ENCODE results near the gene ZNF554.

Gene ZNF554

GRCh38 chr19:2841855-2842574 lies 22.3 kb downstream of the ZNF554 start:
- TF ChIP-seq CTCF (IDR thresholded peaks at IDR 0.05; ENCODE audit: low read depth, low read length) = no peak
- H3K27me3 ChIP-seq (ENCODE audit: insufficient read depth, low read depth, severe bottlenecking) = no peaks in the 10 kb centered on the region
- peaks cover 5% of the 10 kb centered on the region for H3K9me3 ChIP-seq (ENCODE audit: severe bottlenecking)
- H3K36me3 ChIP-seq = peaks cover 5% of the 10 kb centered on the region; the same call in 1 of the 2 replicates
- no peak for DNase-seq
- peak overlapping the region; percentile 54 for H3K27ac ChIP-seq
- peak overlapping the region; percentile 66 for H3K4me3 ChIP-seq (ENCODE audit: low read depth, low read length)

- H3K36me3 ChIP-seq = peaks cover 8% of the 10 kb centered on the region
- TF ChIP-seq CTCF (IDR thresholded peaks at IDR 0.05; ENCODE audit: low read depth, low read length) = no peak
- no peak overlapping the region for H3K4me3 ChIP-seq (ENCODE audit: low read depth, low read length)
- no peak overlapping the region for H3K27ac ChIP-seq
- DNase-seq = no peak
- peaks cover 2% of the 10 kb centered on the region for H3K9me3 ChIP-seq (ENCODE audit: severe bottlenecking)
- no peaks in the 10 kb centered on the region for H3K27me3 ChIP-seq (ENCODE audit: insufficient read depth, low read depth, severe bottlenecking)
These were observed 25.4 kb downstream of the ZNF554 start for GRCh38 chr19:2845107-2845506.

- Histone ChIP-seq H3K9me3 (ENCODE audit: severe bottlenecking) (peaks cover 2% of the 10 kb centered on the region), H3K27me3 (ENCODE audit: insufficient read depth, low read depth, severe bottlenecking) (no peaks in the 10 kb centered on the region), H3K4me3 (ENCODE audit: low read depth, low read length) (no peak overlapping the region), H3K27ac (no peak overlapping the region), H3K36me3 (peaks cover 20% of the 10 kb centered on the region)
- TF ChIP-seq CTCF (IDR thresholded peaks at IDR 0.05; ENCODE audit: low read depth, low read length) = no peak
- DNase-seq = no peak
These were observed 26.7 kb downstream of the ZNF554 start for GRCh38 chr19:2846180-2846894.

- no peak for TF ChIP-seq CTCF (IDR thresholded peaks at IDR 0.05; ENCODE audit: low read depth, low read length)
- Histone ChIP-seq H3K9me3 (ENCODE audit: severe bottlenecking) (peaks cover 14% of the 10 kb centered on the region), H3K36me3 (peaks cover 32% of the 10 kb centered on the region), H3K27me3 (ENCODE audit: insufficient read depth, low read depth, severe bottlenecking) (no peaks in the 10 kb centered on the region), H3K4me3 (ENCODE audit: low read depth, low read length) (no peak overlapping the region), H3K27ac (no peak overlapping the region)
- no peak for DNase-seq
These were observed 27.8 kb downstream of the ZNF554 start for GRCh38 chr19:2847507-2847906.

- no peaks in the 10 kb centered on the region for H3K27me3 ChIP-seq (ENCODE audit: insufficient read depth, low read depth, severe bottlenecking)
- H3K4me3 ChIP-seq (ENCODE audit: low read depth, low read length) = no peak overlapping the region
- DNase-seq = no peak
- H3K27ac ChIP-seq = no peak overlapping the region
- no peak for TF ChIP-seq CTCF (IDR thresholded peaks at IDR 0.05; ENCODE audit: low read depth, low read length)
- H3K36me3 ChIP-seq = peaks cover 43% of the 10 kb centered on the region
- H3K9me3 ChIP-seq (ENCODE audit: severe bottlenecking) = peaks cover 24% of the 10 kb centered on the region
These were observed 28.9 kb downstream of the ZNF554 start for GRCh38 chr19:2848616-2849015.
